GM23248 (cell line): ENCODE results near the gene SH3YL1.

Source experiments
- EZH2 ChIP-seq: fragments of 200-600 bp; sonication (generic); IDR thresholded peaks from 2 replicates; pipeline ENCODE4 v1.6.1; 2018; ENCODE audit warnings: antibody characterized with exemption, mild to moderate bottlenecking; ENCODE audit not compliant: insufficient read depth, poor library complexity, severe bottlenecking
- EZH2phosphoT487 ChIP-seq: fragments of 200-600 bp; sonication (generic); IDR thresholded peaks from 2 replicates; pipeline ENCODE4 v1.6.1; 2018; ENCODE audit warnings: antibody characterized with exemption, moderate library complexity, mild to moderate bottlenecking, low read depth; ENCODE audit not compliant: insufficient read depth

DNA sequence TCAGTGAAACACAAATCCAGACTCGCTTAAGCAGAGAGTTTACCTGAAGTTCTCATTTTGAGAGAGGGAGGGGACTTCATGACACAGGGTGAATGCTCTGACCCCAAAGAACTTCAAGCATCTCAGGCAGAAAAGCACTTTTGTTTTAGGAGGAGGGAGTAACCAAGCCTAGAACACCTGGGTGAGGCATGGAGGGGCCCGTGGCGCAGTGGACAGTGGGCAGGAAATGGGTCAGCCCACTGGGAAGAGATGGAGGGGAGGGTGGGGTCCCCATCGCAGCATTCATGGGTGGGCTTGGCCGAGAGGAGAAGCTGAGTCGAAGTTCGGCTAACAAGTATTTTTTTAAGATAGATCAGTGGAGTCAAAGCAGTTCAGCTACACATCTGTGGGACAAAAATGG lies 67.9 kb downstream of the SH3YL1 start:
- TF ChIP-seq EZH2 (no peak), EZH2phosphoT487 (no peak)
